Epithelial cell of prostate (primary cell): ENCODE data around the gene TNFAIP1.

Experiments
- DNase-seq: peaks from one replicate; pipeline ENCODE4 v3.0.0-alpha.2; 2011; ENCODE audit warnings: low read depth, low spot score
- H3K27ac ChIP-seq: fragments of 450-650 bp; 2 replicates; pipeline ENCODE4 v1.5.1; 2017; ENCODE audit warnings: mild to moderate bottlenecking

The TNFAIP1 gene

DNA sequence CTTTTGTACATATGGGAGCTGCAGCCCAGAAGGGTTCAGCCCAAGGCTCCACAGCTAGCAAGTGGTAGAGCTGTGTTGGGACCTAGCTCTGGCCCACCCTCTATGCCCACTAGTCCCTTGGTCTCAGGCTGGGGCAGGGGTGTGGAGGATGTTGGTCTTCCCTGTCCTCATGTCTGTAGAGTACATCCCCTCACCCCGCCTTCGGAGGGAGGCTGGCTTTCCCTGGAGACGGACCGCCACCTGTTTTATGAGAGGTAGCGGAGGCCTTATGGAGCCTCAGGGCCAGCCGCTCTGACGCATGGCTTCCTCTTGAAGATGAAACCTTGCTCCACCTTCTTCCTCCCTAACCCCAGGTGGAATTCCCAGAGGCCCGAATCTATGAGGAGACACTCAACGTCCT is 8.4 kb downstream of the TNFAIP1 start:
- no peak overlapping the region for H3K27ac ChIP-seq
- no peak for DNase-seq

DNA sequence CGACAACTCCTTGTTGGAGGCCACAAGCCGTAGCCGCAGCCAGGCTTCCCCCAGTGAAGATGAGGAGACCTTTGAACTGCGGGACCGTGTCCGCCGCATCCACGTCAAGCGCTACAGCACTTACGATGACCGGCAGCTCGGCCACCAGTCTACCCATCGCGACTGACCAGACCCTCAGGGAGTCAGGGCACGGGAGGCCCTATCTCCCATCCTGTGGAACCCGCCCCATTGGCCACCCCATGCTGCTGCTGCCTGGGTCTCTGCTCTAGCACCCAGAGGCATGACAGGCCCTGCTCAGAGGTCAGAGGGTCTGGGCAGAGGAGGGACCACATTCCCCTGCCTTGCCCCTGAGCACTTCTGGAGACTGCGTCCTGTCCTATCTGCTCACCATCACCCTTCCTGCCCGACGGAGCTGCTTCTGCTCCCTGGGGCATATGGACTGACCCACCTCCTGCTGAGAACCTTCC is 8.9 kb downstream of the TNFAIP1 start:
- no peak for DNase-seq

DNA sequence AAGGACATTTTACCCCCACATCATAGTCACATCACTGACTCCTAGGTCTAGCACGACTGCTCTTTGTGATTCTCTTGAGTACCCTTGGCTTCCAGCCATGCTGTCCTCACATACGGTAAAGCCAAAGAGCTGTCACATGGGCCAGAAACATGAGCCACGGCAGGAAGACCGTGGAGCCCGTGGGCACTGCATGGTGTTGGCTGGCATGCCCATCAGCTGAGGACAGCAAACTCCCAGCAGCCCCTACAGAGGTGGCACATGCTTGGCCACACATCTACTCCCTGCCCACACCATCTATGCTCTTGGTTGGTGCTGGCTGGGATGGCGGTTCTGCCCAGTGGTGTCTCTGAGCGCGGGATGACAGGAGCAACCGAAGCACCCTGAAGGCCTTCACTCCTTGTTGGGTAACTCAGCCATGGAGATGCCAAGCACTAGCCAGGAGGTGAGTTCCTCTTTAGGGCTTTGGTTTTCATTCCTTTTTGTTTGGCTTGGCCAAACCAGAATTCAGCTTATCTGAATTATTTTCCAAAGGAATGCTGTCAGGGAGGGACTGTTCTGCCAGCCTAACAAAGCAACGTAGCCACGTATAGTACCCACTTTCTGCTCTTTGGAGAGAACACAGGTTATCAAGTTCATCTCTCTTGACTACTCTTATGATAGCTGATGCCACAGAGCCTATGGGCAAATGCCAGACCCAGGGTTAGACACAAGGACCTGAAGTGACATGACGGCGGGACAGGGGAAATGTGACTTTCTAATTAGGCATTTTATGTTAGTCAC is 10.0 kb downstream of the TNFAIP1 start:
- H3K27ac ChIP-seq = peak overlapping the region; percentile 85
- DNase-seq = no peak

More for the DNA sequence above, 8.9 kb downstream of the TNFAIP1 start:
- no peak overlapping the region for H3K27ac ChIP-seq

DNA sequence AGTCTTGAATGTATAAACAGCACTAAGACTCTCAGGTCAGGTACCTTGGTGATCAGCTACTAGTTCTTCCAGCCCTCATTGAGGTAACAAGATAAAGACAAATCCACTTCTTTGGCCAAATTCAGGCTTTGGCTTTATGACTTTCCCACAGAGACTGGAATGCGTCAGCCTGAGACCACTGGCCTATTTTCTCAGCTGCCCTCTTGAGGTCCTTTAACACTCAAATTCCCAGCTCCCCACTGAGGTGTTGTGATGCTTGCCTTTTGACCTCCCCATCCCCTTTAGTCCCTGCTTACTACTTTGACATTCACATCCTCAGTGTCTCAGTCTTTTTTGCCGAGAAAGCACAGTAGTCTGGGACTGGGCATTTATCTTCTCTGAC is 10.6 kb downstream of the TNFAIP1 start:
- peak overlapping the region; percentile 85 for H3K27ac ChIP-seq
- no peak for DNase-seq

DNA sequence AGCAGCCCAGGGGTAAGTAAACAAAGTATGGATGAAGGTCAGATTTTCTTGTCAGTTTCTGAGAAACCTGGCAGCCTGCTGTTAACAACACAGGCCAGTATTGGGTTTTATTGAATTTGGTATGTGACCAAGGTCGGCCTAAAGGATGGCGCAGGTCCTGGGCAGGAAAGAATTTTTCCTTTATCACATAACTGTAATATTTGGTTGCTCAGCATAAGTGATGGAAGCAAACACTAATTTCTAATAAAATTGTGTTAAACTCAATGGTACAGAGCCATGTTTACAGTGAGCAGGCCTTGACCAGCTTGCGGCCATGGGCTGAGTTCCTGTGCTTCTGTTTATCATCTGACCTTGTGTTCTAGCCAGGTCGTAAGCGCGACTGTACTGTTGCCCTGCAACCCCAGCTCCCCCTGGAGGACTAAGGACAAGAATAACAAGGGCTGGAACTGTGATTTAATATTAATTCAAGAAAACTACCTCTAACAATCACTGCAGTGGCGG is 11.2 kb downstream of the TNFAIP1 start:
- H3K27ac ChIP-seq = peak overlapping the region; percentile 85
- DNase-seq = no peak

DNA sequence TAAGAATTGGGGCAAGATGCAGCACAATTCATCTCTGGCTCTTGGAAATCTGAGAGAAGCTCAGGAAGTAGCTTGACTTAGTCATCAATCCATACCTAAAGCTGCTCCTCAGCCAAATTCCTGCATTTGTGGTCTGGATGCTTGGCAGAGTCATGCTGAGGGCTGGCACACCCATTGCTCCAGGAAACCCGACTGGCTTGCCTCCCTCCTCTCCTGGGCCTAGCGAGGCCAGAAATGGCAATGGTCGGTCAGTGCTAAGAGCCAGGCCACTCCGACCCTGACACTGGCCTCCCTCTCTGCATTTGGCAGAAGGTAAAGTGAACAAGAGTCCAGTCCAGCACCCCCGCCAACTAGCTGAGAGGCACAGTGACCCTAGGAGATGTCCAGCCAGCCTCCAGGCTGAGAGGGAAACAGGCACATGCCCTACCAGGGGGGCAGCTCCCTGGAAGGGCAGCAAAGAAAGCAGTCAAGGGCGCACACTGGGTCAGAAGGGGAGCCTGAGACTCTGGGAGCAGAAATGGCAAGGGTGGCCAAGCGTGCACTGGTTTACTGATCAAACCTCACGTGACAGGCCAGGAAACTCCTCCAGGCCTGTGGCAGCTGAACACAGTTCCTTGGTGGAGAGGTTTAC is 11.8 kb downstream of the TNFAIP1 start:
- peak; percentile 82 for DNase-seq
- H3K27ac ChIP-seq = peak overlapping the region; percentile 85

DNA sequence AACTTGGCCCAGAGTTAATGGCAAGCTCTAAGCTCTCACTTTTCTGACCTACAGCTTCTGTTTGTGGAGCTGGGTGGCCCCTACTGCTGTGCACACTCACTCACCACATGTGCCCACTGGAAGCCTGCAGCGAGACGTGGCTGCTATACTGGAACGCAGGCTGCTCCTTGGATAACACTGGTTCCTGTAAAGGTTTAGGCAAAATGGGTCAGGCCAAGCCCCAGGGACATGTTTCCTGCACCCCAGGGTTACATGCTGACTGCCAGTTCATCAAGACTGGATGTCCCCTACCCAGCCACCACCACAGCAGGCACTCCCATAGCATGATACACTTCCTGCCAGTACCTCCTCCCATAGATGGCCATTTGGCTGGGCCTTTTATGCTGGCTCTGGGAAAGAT is 13.4 kb downstream of the TNFAIP1 start:
- no peak overlapping the region for H3K27ac ChIP-seq
- DNase-seq = no peak

DNA sequence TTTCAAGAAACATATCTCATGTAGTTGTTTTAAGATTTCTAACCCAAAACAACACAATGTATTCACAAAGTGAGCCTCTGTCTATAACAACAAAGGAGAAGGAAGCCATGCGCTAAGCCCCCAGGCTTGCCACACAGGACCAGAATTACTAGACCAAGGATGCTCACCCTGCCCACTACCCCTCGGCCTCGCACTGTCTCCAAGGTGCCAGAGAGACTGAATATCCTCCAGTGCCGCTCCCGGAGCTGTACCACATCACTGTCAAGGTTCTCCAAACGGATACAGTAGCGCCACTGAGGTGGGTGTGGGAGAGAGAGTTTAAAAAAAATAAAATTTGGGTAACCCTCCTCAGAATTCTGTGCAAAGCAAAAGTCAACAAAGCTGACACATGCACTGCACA is 14.7 kb downstream of the TNFAIP1 start:
- no peak for DNase-seq
- H3K27ac ChIP-seq = no peak overlapping the region

DNA sequence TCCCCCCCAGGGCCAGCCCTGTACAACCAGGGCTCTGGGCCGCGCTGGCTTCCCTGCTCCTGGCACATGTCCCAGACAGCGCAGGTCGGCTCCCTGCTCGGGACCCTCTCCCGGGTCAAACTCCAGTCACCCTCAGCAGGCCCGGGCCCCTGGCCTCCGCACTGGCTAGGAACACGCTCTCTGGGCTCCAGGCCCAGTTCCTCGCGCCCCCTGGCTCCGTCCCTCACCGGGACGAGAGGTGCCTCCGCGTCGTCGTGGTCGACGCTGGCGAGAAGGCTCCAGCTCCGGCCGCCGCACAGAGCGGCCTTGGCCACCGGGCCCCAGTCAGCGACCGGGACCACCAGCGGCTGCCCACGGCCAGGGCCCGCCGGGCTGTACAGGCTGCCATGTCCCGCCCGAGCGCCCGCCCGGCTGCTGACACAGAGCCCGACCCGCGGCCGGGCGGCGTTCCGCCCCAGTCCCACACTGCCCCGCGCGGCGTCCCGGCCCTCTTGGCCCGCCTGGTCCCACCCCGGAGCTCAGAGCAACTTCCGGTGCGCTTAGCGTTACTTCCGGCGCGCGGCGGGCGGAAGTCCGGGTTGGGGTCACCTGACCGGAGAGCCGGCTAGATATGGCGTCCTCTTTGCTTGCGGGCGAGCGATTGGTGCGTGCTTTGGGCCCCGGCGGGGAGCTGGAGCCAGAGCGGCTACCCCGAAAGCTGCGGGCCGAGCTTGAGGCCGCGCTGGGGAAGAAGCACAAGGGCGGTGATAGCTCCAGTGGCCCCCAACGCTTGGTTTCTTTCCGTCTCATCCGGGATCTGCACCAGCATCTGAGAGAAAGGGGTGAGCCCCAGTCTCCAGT is 21.7 kb downstream of the TNFAIP1 start, which contains the start of gene POLDIP2:
Gene POLDIP2 (minus strand): TSS at position 467 of the 840 bp plus-strand sequence. CDS start 79 bp downstream, at position 388.
- peak within 1 kb of the TSS; percentile 53 for H3K27ac ChIP-seq
- peak; percentile 78 for DNase-seq

DNA sequence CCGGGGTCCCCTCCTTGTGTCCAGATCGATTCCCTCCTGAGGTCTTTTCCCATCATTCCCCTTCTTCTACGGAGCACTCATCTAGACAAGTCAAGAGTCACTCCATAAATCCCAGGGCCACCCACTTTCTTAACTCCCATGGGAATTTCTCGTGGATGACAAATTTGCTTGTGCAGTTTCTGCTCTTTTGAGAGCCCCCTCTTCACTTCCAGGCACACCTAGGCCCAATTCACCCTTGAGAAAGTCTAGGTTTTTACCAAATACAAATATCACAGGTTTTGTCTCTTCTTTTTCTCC is 22.3 kb downstream of the TNFAIP1 start:
- no peak for DNase-seq
- peak overlapping the region; percentile 53 for H3K27ac ChIP-seq

DNA sequence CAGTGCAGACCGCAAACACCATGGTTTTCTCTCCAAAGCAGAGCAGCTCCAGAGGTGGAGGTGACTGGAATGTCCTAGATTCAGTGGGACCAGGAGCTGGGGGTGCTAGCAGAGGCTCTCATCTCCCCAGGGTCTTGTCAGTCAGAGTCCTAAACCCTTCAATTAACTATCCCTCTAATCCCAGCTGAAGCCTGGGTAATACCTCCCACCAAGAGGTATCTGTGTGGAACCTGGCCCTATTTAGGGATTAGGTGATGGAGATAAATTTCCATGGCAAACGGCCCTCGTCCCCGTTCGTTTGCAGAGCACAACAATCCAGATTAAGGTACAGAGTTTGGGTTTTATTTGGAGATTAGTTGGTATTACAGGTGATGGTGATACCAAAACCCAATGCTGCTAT is 27.6 kb downstream of the TNFAIP1 start:
- DNase-seq = no peak
- H3K27ac ChIP-seq = no peak overlapping the region

DNA sequence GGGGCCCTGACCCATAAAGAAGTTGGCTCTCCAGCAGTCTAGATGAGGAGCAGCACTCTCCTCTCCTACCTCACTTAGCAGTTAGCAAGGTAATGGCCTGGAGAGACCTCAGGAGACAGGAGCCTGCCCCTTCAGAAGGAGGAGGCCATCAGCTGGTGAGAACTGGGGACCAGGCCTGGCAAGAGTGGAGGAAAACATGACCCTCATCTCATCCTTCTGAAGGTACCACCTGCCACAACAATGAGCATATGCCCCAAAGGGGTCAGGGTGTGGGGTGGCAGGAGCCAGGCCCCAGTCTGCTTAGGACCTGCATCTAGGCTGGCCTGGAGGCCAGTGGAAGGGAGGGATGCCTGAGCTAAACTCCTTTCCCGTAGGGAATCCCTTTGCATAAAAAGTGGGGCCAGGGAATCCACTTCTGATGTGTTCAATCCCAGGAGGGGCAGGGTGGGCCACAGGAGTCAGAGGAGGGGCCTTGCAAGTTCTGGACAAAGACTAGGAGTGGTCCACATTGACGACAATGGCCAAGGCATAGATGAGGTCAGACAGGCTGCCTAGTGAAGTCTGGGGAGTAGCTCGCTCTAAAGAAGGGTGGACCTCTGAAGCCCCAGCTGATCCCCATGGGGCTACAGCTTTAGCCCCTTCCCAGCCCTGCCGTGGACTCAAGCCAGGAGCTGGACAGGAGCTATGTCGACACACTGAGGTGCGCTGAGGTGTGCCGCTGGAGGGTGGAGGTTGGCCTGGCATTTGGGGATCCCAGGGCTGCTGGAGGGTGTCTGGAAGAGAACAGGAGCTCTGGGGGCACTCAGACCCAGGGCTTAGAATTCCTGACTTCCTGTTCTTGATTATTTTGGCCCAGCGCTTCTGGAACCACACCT is 28.5 kb downstream of the TNFAIP1 start:
- H3K27ac ChIP-seq = no peak overlapping the region
- no peak for DNase-seq

DNA sequence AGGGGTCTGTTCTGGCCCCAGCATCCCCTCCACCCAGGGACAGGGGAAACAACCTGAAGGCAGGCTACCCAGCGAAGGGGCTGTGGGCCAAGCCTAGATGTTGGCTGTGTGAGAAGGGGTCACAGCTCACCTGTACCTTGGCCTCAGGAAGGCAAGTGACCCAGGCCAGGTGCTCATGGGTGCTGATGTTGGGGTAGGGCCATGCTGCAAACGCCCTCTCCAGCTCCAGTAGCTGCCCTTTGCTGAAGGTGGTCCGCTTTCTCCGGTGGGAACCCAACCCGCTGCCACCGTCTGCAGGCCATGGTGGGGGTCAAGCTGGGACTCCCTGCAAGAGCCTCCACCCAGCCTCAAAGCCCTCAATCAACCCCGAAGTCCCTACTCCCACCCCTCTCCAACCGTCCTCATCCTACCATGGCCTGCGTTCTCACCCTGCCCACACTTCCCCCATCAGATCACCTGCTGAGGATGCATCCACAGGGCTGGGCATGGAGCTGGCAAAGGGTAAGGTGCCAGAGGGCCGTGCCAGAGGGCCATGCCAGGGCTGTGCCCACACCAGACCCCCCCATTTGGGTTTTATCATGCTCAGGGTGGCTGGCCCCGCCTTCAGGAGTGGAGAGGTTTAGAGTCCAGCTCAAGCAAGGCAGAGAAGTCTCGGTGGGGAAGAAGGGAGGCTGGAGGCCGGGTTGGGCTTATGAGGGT is 29.3 kb downstream of the TNFAIP1 start, which contains the start of gene SEBOX:
Gene SEBOX (minus strand): TSS at position 535 of the 699 bp plus-strand sequence. CDS start 48 bp downstream, at position 487.
- no peak within 1 kb of the TSS for H3K27ac ChIP-seq
- no peak for DNase-seq

DNA sequence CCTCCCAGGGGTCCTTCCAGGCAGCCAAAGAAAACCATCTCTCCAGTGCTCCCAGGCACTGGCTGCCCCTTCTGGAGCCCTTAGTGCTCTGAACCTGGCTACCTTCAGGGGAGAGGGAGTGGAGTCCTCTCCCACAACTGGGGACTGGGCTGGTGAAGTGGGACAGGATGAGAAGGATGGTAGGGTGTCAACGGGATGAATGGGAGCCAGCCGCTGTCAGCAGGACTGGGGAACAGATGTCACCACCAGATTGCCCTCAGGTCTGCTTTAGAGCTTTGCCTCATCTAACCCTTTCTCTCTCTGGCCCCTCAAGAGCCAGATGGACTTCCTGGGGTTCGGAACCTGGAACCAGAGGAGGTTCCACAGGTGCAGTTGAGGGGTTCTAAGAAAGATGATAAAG is 29.9 kb downstream of the TNFAIP1 start:
- H3K27ac ChIP-seq = no peak overlapping the region
- no peak for DNase-seq

DNA sequence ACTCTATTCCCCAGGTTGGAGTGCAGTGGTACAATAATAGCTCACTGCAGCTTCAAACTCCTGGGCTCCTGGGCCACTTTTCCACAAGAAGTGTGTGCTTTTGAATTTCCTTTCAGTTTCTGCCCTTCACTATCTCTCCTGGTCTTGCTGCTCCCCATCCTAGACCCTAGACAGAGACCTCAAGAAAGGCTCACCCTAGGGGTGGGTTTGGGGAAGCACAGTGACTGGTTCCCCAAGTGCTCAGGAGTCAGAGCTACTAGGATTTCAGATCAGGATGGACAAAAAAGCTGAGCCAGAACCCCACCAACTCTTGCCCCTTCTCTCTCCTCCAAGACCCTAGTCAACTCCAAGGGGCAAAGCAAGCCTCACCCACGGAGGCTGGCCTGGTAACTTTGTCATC is 31.0 kb downstream of the TNFAIP1 start:
- H3K27ac ChIP-seq = no peak overlapping the region

DNA sequence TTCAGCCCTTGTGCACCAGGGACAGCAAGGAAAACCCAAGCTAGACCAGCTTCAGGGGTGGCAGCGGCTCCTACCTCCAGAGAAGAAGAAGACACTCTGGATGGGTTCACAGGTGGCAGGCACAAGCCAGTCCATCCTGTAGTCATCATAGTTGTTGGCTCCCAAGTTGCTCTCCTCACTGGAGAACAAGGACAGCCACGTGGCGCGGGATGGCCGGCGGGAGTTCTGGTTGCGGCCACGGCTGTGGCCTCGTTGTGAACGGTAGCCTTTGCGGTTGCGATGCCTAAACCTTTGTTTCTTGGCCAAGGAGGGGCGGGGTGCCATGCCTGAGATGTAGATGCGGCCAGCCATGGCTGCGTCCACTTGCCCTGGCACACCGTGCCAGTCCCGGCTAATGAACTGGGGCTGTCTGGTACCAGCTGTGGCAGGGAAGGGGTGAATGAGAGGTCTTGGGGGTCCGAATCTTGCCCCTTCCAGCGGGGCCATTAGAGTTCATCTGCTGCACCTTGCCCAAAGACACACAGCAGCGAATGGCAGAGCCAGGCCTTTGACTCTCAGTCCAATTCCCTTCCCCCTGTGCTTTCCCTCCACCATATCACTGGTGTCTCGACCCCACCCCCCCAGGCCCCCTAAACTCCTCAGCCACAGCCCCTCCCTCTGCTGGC is 32.2 kb downstream of the TNFAIP1 start:
- no peak for DNase-seq
- H3K27ac ChIP-seq = no peak overlapping the region

More for the DNA sequence above, 31.0 kb downstream of the TNFAIP1 start:
- no peak for DNase-seq

DNA sequence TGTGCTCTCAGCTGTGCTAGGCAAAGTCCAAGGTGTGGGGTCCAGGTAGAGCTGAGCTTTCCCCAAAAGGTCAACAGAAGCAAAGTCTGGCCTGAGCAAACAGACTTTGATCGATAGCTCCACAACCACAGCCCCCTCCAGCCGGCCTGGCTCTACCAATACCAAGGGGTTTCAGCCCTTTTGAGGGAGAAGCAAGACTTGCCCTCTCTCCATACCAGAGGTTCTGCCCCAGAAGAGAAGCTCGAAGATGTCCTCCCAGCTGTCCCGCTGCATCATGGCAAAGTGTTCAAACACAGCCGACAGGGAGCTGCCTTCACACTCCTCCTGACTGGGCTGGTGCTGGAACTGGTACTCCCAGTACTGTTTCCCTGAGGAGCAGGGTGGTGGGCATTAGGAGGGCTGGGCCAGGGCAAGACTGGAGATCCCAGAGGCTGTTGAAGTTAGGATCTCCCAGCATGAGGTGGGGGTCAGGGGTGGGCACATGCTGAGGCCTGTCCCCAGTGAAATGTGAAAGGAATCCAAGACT is 32.8 kb downstream of the TNFAIP1 start:
- no peak for DNase-seq
- no peak overlapping the region for H3K27ac ChIP-seq

DNA sequence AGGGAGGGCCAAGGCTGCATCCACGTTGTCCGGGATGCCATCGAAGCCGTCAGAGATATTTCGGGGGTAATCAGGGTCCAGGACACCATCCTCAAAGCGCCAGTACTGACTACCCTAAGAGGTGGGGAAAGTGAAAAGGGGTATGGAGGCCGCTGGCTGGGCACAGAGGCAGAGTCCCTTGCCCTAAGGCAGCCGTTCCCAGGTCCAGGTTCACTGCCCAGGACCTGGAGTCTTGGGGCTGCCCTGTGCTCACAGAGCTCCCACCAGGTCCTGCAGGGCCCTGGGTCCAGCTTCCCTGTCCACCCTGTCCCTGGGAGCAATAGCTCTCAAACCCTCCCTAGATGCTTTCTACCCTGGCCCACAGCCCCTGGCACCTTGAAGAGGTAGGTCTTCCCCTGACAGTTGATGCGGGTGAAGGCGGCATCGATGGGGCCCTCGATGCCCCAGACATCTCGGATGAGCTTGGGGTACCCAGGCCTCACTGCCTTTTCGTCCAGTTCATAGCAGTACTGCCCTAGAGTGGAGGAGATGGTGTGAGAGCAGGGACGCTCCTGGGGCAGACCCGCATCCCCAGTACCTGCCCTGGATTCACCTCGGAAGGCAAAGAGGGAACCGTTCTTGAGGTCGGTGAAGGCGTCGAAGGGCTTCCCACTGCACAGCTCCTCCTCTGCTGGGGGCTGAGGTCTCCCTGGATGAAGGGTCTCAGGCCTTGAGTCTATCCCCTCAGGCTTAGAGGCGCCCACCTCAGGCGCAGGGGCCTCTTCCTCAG is 33.5 kb downstream of the TNFAIP1 start:
- DNase-seq = no peak
- H3K27ac ChIP-seq = no peak overlapping the region
